ENCODE data around the gene TNPO3.

The TNPO3 gene

DNA sequence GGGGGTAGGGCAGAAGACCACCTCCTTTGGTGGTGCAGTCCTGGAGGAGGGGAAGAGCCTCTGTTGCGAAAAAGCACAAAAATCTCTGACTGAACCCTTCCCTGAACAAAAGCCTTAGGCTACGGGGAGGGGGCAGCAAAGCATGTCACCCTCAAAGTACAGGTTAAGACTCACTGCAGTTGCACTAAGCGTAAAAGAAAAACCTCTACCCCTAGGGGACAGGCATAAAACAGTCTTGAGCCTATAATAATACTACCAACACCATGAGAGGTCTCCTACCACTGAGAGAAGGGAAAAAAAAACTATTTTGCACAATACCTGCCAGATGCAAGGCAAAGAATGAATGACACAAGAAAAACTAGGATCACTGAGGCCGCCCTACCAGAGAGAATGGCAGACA, 17.3 kb downstream of the TNPO3 start:
- H3K4me1 Mint-ChIP-seq = peaks cover 4% of the 10 kb centered on the region
- H3K27me3 Mint-ChIP-seq (ENCODE audit: low read depth) = no peaks in the 10 kb centered on the region
- TF ChIP-seq CTCF (IDR thresholded peaks at IDR 0.05; ENCODE audit: unreplicated experiment in 3 of 3) = no peak
- H3K27ac Mint-ChIP-seq = no peak overlapping the region
- peaks cover 69% of the 10 kb centered on the region for H3K36me3 Mint-ChIP-seq (ENCODE audit: low read depth)
- no peak overlapping the region for H3K4me3 Mint-ChIP-seq
- H3K9me3 Mint-ChIP-seq = no peaks in the 10 kb centered on the region

DNA sequence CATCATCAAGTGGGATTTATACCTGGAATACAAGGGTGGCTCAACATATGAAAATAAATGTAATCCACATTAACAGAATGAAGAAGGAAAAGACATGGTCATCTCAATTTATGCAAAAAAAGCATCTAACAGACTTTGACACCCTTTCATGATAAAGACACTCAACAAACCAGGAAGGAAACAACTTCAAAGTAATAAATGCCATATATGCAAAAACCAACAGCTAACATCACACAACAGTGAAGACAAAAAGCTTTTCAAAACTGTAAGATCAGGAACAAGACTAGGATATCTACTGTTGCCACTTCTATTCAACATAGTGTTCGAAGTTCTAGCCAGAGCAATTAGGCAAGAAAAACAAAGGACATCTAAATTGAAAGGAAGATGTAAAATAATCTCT, 22.9 kb downstream of the TNPO3 start:
- no peaks in the 10 kb centered on the region for H3K9me3 Mint-ChIP-seq
- no peak overlapping the region for H3K27ac Mint-ChIP-seq
- H3K4me3 Mint-ChIP-seq = no peak overlapping the region
- H3K4me1 Mint-ChIP-seq = peaks cover 21% of the 10 kb centered on the region
- TF ChIP-seq CTCF (IDR thresholded peaks at IDR 0.05; ENCODE audit: unreplicated experiment in 3 of 3) = no peak
- peaks cover 71% of the 10 kb centered on the region for H3K36me3 Mint-ChIP-seq (ENCODE audit: low read depth)
- no peaks in the 10 kb centered on the region for H3K27me3 Mint-ChIP-seq (ENCODE audit: low read depth)

- no peaks in the 10 kb centered on the region for H3K9me3 Mint-ChIP-seq
- H3K36me3 Mint-ChIP-seq (ENCODE audit: low read depth) = peaks cover 58% of the 10 kb centered on the region
- H3K27me3 Mint-ChIP-seq (ENCODE audit: low read depth) = no peaks in the 10 kb centered on the region
- no peak overlapping the region for H3K4me3 Mint-ChIP-seq
- TF ChIP-seq CTCF (IDR thresholded peaks at IDR 0.05; ENCODE audit: unreplicated experiment in 3 of 3) = no peak
- H3K4me1 Mint-ChIP-seq = peaks cover 21% of the 10 kb centered on the region
- H3K27ac Mint-ChIP-seq = no peak overlapping the region
Measured at GRCh38 chr7:129030440-129030839, 24.5 kb downstream of the TNPO3 start.

GRCh38 chr7:129024125-129024524, 30.8 kb downstream of the TNPO3 start:
- no peaks in the 10 kb centered on the region for H3K9me3 Mint-ChIP-seq
- no peak overlapping the region for H3K4me3 Mint-ChIP-seq
- no peak overlapping the region for H3K27ac Mint-ChIP-seq
- no peaks in the 10 kb centered on the region for H3K27me3 Mint-ChIP-seq (ENCODE audit: low read depth)
- peaks cover 12% of the 10 kb centered on the region for H3K4me1 Mint-ChIP-seq
- H3K36me3 Mint-ChIP-seq (ENCODE audit: low read depth) = peaks cover 9% of the 10 kb centered on the region
- TF ChIP-seq CTCF (IDR thresholded peaks at IDR 0.05; ENCODE audit: unreplicated experiment in 3 of 3) = no peak

- Mint-ChIP-seq H3K27me3 (ENCODE audit: low read depth) (no peaks in the 10 kb centered on the region), H3K36me3 (ENCODE audit: low read depth) (peaks cover 14% of the 10 kb centered on the region), H3K4me1 (peaks cover 4% of the 10 kb centered on the region), H3K9me3 (no peaks in the 10 kb centered on the region), H3K4me3 (no peak overlapping the region), H3K27ac (no peak overlapping the region)
- no peak for TF ChIP-seq CTCF (IDR thresholded peaks at IDR 0.05; ENCODE audit: unreplicated experiment in 3 of 3)
Measured at GRCh38 chr7:129021656-129022055, 33.3 kb downstream of the TNPO3 start.

DNA sequence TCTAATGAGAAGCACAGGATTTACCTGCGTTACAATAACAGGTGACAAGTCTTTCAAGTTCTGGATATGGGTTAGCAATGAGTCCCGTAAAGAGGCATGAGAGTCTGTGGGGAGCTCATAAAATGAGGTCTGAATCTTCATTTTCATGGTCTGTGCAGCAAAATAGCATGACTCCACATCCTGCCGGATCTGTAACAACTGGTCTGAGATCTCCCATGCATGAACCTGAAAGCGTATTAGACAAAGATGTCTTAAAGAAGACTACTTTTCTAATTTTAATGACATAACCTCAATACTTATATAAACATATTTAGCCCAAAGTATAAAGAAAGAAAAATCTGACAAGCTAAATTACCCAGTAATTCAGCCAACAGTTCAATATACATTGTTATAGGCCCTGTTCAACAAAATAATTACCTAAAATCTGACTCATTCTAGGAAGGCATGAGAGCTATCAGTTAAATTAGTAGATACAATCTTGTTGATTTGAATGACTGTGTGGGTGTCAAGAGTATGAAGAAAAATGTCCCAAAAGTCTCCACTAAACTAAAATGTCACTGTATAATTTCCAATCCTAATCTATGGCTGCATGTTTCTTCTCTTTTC, 36.9 kb downstream of the TNPO3 start:
- peaks cover 42% of the 10 kb centered on the region for H3K36me3 Mint-ChIP-seq (ENCODE audit: low read depth)
- no peak for TF ChIP-seq CTCF (IDR thresholded peaks at IDR 0.05; ENCODE audit: unreplicated experiment in 3 of 3)
- no peaks in the 10 kb centered on the region for H3K27me3 Mint-ChIP-seq (ENCODE audit: low read depth)
- no peak overlapping the region for H3K4me3 Mint-ChIP-seq
- H3K27ac Mint-ChIP-seq = no peak overlapping the region
- H3K4me1 Mint-ChIP-seq = no peaks in the 10 kb centered on the region
- no peaks in the 10 kb centered on the region for H3K9me3 Mint-ChIP-seq
